SJCRH30 (cell line): ENCODE results near the gene FARS2. TPM values are rescaled to one million over a fixed set of nuclear protein-coding genes. Genes with fewer than 3 reads are reported as not detected.

ENCODE experiments used
- DNase-seq, 2 experiments: peaks; one replicate each; pipeline ENCODE4 v3.0.0-alpha.2; 2015 to 2020
- H3K27ac ChIP-seq: fragments of 250-450 bp; sonication (Bioruptor Pico); 2 replicates; pipeline ENCODE4 v1.5.1; 2020; ENCODE audit warnings: mild to moderate bottlenecking, moderate library complexity
- H3K27me3 ChIP-seq: fragments of 250-450 bp; sonication (Bioruptor Pico); 2 replicates; pipeline ENCODE4 v1.5.1; 2020; ENCODE audit warnings: mild to moderate bottlenecking, moderate library complexity
- H3K36me3 ChIP-seq: fragments of 250-450 bp; sonication (Bioruptor Pico); 2 replicates; pipeline ENCODE4 v1.5.1; 2020; ENCODE audit warnings: mild to moderate bottlenecking, moderate library complexity
- H3K4me1 ChIP-seq: fragments of 250-450 bp; sonication (Bioruptor Pico); 2 replicates; pipeline ENCODE4 v1.5.1; 2020; ENCODE audit warnings: mild to moderate bottlenecking, moderate library complexity
- H3K4me3 ChIP-seq: fragments of 250-450 bp; sonication (Bioruptor Pico); 2 replicates; pipeline ENCODE4 v1.5.1; 2020; ENCODE audit warnings: mild to moderate bottlenecking, moderate library complexity
- H3K9me3 ChIP-seq: fragments of 250-450 bp; sonication (Bioruptor Pico); replicated peaks from 2 replicates; pipeline ENCODE4 v1.5.1; 2020; ENCODE audit warnings: mild to moderate bottlenecking, moderate library complexity
- total RNA-seq: library from RNA; depleted of rRNA; stranded (reverse); fragments of >200 nt; shearing (Covaris generic); gene quantifications from 2 replicates; pipeline ENCODE4 v1.2.3, GENCODE V29; 2014

The FARS2 gene
- total RNA-seq, 1 experiment from 2014 or later = 10.5 TPM

GRCh38 chr6:5704708-5705107 lies 443.4 kb downstream of the FARS2 start:
- Histone ChIP-seq H3K4me1 (no peaks in the 10 kb centered on the region), H3K9me3 (no peaks in the 10 kb centered on the region), H3K27me3 (no peaks in the 10 kb centered on the region), H3K36me3 (no peaks in the 10 kb centered on the region), H3K27ac (no peak overlapping the region), H3K4me3 (no peak overlapping the region)
- no peak for DNase-seq

GRCh38 chr6:5705252-5705651 lies 443.9 kb downstream of the FARS2 start:
- Histone ChIP-seq H3K4me1 (no peaks in the 10 kb centered on the region), H3K27me3 (no peaks in the 10 kb centered on the region), H3K4me3 (no peak overlapping the region), H3K9me3 (no peaks in the 10 kb centered on the region), H3K36me3 (no peaks in the 10 kb centered on the region), H3K27ac (no peak overlapping the region)
- no peak for DNase-seq

GRCh38 chr6:5706124-5707033 lies 445.1 kb downstream of the FARS2 start:
- DNase-seq = no peak
- Histone ChIP-seq H3K9me3 (no peaks in the 10 kb centered on the region), H3K36me3 (no peaks in the 10 kb centered on the region), H3K27me3 (no peaks in the 10 kb centered on the region), H3K4me1 (no peaks in the 10 kb centered on the region), H3K4me3 (no peak overlapping the region), H3K27ac (no peak overlapping the region)

- no peak overlapping the region for H3K27ac ChIP-seq
- H3K9me3 ChIP-seq = no peaks in the 10 kb centered on the region
- H3K4me3 ChIP-seq = no peak overlapping the region
- H3K36me3 ChIP-seq = no peaks in the 10 kb centered on the region
- no peaks in the 10 kb centered on the region for H3K4me1 ChIP-seq
- no peak for DNase-seq
- H3K27me3 ChIP-seq = no peaks in the 10 kb centered on the region
These were observed 446.1 kb downstream of the FARS2 start for GRCh38 chr6:5707281-5708045.

- Histone ChIP-seq H3K27me3 (no peaks in the 10 kb centered on the region), H3K36me3 (no peaks in the 10 kb centered on the region), H3K4me1 (no peaks in the 10 kb centered on the region), H3K27ac (no peak overlapping the region), H3K9me3 (no peaks in the 10 kb centered on the region), H3K4me3 (no peak overlapping the region)
- DNase-seq = no peak
These were observed 449.2 kb downstream of the FARS2 start for GRCh38 chr6:5710516-5710915.

GRCh38 chr6:5710936-5711335 lies 449.6 kb downstream of the FARS2 start:
- H3K9me3 ChIP-seq = no peaks in the 10 kb centered on the region
- H3K4me1 ChIP-seq = no peaks in the 10 kb centered on the region
- H3K27ac ChIP-seq = no peak overlapping the region
- DNase-seq = no peak
- H3K4me3 ChIP-seq = no peak overlapping the region
- no peaks in the 10 kb centered on the region for H3K36me3 ChIP-seq
- H3K27me3 ChIP-seq = no peaks in the 10 kb centered on the region

- Histone ChIP-seq H3K4me3 (no peak overlapping the region), H3K9me3 (no peaks in the 10 kb centered on the region), H3K4me1 (no peaks in the 10 kb centered on the region), H3K36me3 (no peaks in the 10 kb centered on the region), H3K27ac (no peak overlapping the region), H3K27me3 (no peaks in the 10 kb centered on the region)
- DNase-seq = no peak
These were observed 451.3 kb downstream of the FARS2 start for GRCh38 chr6:5712349-5713215.

- Histone ChIP-seq H3K36me3 (no peaks in the 10 kb centered on the region), H3K27me3 (no peaks in the 10 kb centered on the region), H3K4me1 (no peaks in the 10 kb centered on the region), H3K27ac (no peak overlapping the region), H3K4me3 (no peak overlapping the region), H3K9me3 (no peaks in the 10 kb centered on the region)
- no peak for DNase-seq
These were observed 452.2 kb downstream of the FARS2 start for GRCh38 chr6:5713519-5713918.

GRCh38 chr6:5718231-5718947 lies 457.1 kb downstream of the FARS2 start:
- no peak overlapping the region for H3K4me3 ChIP-seq
- H3K27ac ChIP-seq = no peak overlapping the region
- H3K9me3 ChIP-seq = no peaks in the 10 kb centered on the region
- H3K27me3 ChIP-seq = no peaks in the 10 kb centered on the region
- no peaks in the 10 kb centered on the region for H3K36me3 ChIP-seq
- no peak for DNase-seq
- no peaks in the 10 kb centered on the region for H3K4me1 ChIP-seq

- Histone ChIP-seq H3K27ac (no peak overlapping the region), H3K9me3 (no peaks in the 10 kb centered on the region), H3K4me3 (no peak overlapping the region), H3K4me1 (peaks cover 24% of the 10 kb centered on the region), H3K27me3 (no peaks in the 10 kb centered on the region), H3K36me3 (no peaks in the 10 kb centered on the region)
- DNase-seq = no peak
These were observed 462.8 kb downstream of the FARS2 start for GRCh38 chr6:5723841-5724691.

GRCh38 chr6:5724911-5725310 lies 463.6 kb downstream of the FARS2 start:
- no peak overlapping the region for H3K4me3 ChIP-seq
- no peaks in the 10 kb centered on the region for H3K9me3 ChIP-seq
- no peak overlapping the region for H3K27ac ChIP-seq
- DNase-seq = no peak
- H3K27me3 ChIP-seq = no peaks in the 10 kb centered on the region
- H3K36me3 ChIP-seq = no peaks in the 10 kb centered on the region
- peaks cover 32% of the 10 kb centered on the region for H3K4me1 ChIP-seq

GRCh38 chr6:5726976-5727718 lies 465.8 kb downstream of the FARS2 start:
- peak; percentile 88 to 93 for DNase-seq
- H3K36me3 ChIP-seq = no peaks in the 10 kb centered on the region
- H3K27me3 ChIP-seq = no peaks in the 10 kb centered on the region
- peak overlapping the region; percentile 33 for H3K4me3 ChIP-seq
- H3K4me1 ChIP-seq = peaks cover 35% of the 10 kb centered on the region
- H3K27ac ChIP-seq = peak overlapping the region; percentile 87
- no peaks in the 10 kb centered on the region for H3K9me3 ChIP-seq
